HG02938 (cell line): Measurements from ENCODE around the gene THAP4.
"Not testable (repeated sequence)": the region's sequence is repeated elsewhere in the genome, so short reads cannot be mapped to it uniquely, and the experiment has no call there.

Source experiments
- ATAC-seq: cut with Tn5 transposase; IDR thresholded peaks from one replicate; pipeline ENCODE4 v1.9.1; 2021; ENCODE audit warnings: mild to moderate bottlenecking, moderate library complexity; ENCODE audit not compliant: unreplicated experiment

Gene THAP4

GRCh38 chr2:241590496-241591455 lies 46.2 kb downstream of the THAP4 start:
- ATAC-seq: not testable (repeated sequence)

- not testable (repeated sequence) for ATAC-seq
Measured at GRCh38 chr2:241589863-241590262, 47.1 kb downstream of the THAP4 start.

- ATAC-seq: no peak
Measured at GRCh38 chr2:241586564-241587264, 50.2 kb downstream of the THAP4 start.

- no peak for ATAC-seq
Measured at GRCh38 chr2:241584436-241584835, 52.5 kb downstream of the THAP4 start.

GRCh38 chr2:241582806-241583205 lies 54.2 kb downstream of the THAP4 start:
- no peak for ATAC-seq

GRCh38 chr2:241582328-241582727 lies 54.6 kb downstream of the THAP4 start:
- no peak for ATAC-seq

- ATAC-seq: no peak
Measured at GRCh38 chr2:241579281-241579680, 57.7 kb downstream of the THAP4 start.

GRCh38 chr2:241577413-241578122 lies 59.4 kb downstream of the THAP4 start:
- no peak for ATAC-seq

- ATAC-seq: no peak
Measured at GRCh38 chr2:241576293-241576654, 60.7 kb downstream of the THAP4 start.

- ATAC-seq: no peak
Measured at GRCh38 chr2:241575624-241576292, 61.2 kb downstream of the THAP4 start.

GRCh38 chr2:241574911-241575623 lies 61.9 kb downstream of the THAP4 start:
- ATAC-seq: no peak

GRCh38 chr2:241573741-241574140 lies 63.2 kb downstream of the THAP4 start:
- no peak for ATAC-seq

GRCh38 chr2:241572915-241573651 lies 63.9 kb downstream of the THAP4 start:
- not testable (repeated sequence) for ATAC-seq

- no peak for ATAC-seq
Measured at GRCh38 chr2:241571821-241572620, 64.9 kb downstream of the THAP4 start.

GRCh38 chr2:241570961-241571581 lies 65.9 kb downstream of the THAP4 start:
- no peak for ATAC-seq

GRCh38 chr2:241569831-241570281 lies 67.1 kb downstream of the THAP4 start:
- ATAC-seq: no peak

GRCh38 chr2:241568726-241569125 lies 68.2 kb downstream of the THAP4 start:
- no peak for ATAC-seq

GRCh38 chr2:241567776-241568175 lies 69.2 kb downstream of the THAP4 start:
- ATAC-seq: no peak
